ENCODE measurements around the gene TXNDC12.

GRCh38 chr1:51989582-51990477, 65.2 kb downstream of the TXNDC12 start:
- TF ChIP-seq, protein P1, sequence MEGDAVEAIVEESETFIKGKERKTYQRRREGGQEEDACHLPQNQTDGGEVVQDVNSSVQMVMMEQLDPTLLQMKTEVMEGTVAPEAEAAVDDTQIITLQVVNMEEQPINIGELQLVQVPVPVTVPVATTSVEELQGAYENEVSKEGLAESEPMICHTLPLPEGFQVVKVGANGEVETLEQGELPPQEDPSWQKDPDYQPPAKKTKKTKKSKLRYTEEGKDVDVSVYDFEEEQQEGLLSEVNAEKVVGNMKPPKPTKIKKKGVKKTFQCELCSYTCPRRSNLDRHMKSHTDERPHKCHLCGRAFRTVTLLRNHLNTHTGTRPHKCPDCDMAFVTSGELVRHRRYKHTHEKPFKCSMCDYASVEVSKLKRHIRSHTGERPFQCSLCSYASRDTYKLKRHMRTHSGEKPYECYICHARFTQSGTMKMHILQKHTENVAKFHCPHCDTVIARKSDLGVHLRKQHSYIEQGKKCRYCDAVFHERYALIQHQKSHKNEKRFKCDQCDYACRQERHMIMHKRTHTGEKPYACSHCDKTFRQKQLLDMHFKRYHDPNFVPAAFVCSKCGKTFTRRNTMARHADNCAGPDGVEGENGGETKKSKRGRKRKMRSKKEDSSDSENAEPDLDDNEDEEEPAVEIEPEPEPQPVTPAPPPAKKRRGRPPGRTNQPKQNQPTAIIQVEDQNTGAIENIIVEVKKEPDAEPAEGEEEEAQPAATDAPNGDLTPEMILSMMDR (IDR thresholded peaks at IDR 0.05; ENCODE audit: low read depth, low read length): no peak
- TF ChIP-seq POLR2A (IDR thresholded peaks at IDR 0.05; ENCODE audit: extremely low read depth, insufficient read length): no peak
- no peak for TF ChIP-seq MYC (IDR thresholded peaks at IDR 0.05; ENCODE audit: low read depth, low read length)
